ENCODE results near the gene NELL2. TPM values are rescaled to one million over a fixed set of nuclear protein-coding genes. Genes with fewer than 3 reads are reported as not detected.

The NELL2 gene
- polyA plus RNA-seq, 1 of the 3 experiments (the other 2 are of a cell fraction) = 0.35 TPM

- H3K27me3 ChIP-seq (ENCODE audit: insufficient read depth) = no peaks in the 10 kb centered on the region
- no peaks in the 10 kb centered on the region for H3K79me2 ChIP-seq (ENCODE audit: insufficient read depth)
- DNase-seq = no peak
- no peaks in the 10 kb centered on the region; a peak in 1 of 4 replicates for H3K4me1 ChIP-seq (ENCODE audit: control insufficient read depth in 1 of 2, insufficient read depth in 2 of 2, low read depth in 1 of 2, low read length in 1 of 2)
- H4K20me1 ChIP-seq (ENCODE audit: insufficient read depth) = no peaks in the 10 kb centered on the region
- ChIA-PET POLR2A (no interaction called here), CTCF (no interaction called here)
- no peak overlapping the region for H3K27ac ChIP-seq (ENCODE audit: low read depth in 2 of 2, low read length in 1 of 2)
- no peak overlapping the region for H2AFZ ChIP-seq (ENCODE audit: low read depth)
- no peak overlapping the region for H3K4me3 ChIP-seq (ENCODE audit: low read depth in 2 of 2, low read length in 1 of 2)
- no peaks in the 10 kb centered on the region for H3K9me3 ChIP-seq
- no peaks in the 10 kb centered on the region for H3K36me3 ChIP-seq (replicated peaks in 1 of 2; ENCODE audit: control insufficient read depth in 1 of 2, insufficient read depth in 2 of 2, low read length in 1 of 2)
- H3K9me2 ChIP-seq = no peaks in the 10 kb centered on the region
- H3K4me2 ChIP-seq = no peak overlapping the region
- H3F3A ChIP-seq (replicated peaks; ENCODE audit: insufficient read depth) = no peaks in the 10 kb centered on the region
- WGBS (ENCODE audit: low lambda C conversion rate) = 44% methylated on average over 3 of the region's 3 CpGs
- no peak for TF ChIP-seq ELF1 (IDR thresholded peaks at IDR 0.05)
- no peak for TF ChIP-seq POLR2AphosphoS5 (IDR thresholded peaks at IDR 0.05; ENCODE audit: low read depth, low read length)
- TF ChIP-seq IRF3 (IDR thresholded peaks at IDR 0.05; ENCODE audit: low read depth, low read length) = no peak
- TF ChIP-seq EP300 (IDR thresholded peaks at IDR 0.05; ENCODE audit: borderline replicate concordance in 1 of 2, low read depth in 1 of 2, low read length in 1 of 2) = no peak
- no peak for TF ChIP-seq GABPA (IDR thresholded peaks at IDR 0.05; ENCODE audit: low read depth)
- TF ChIP-seq FOXJ3 (CRISPR knock-in tag; IDR thresholded peaks at IDR 0.05) = no peak
- no peak for TF ChIP-seq SMC3 (IDR thresholded peaks at IDR 0.05; ENCODE audit: low read depth, low read length)
- TF ChIP-seq USF2 (IDR thresholded peaks at IDR 0.05; ENCODE audit: borderline replicate concordance, low read depth, low read length) = no peak
- no peak for TF ChIP-seq CHD2 (IDR thresholded peaks at IDR 0.05; ENCODE audit: low read length, partially characterized antibody)
- no peak for TF ChIP-seq YY1 (IDR thresholded peaks at IDR 0.05; ENCODE audit: low read depth)
- no peak for TF ChIP-seq RFX5 (IDR thresholded peaks at IDR 0.05; ENCODE audit: low read length)
- no peak for TF ChIP-seq RCOR1 (IDR thresholded peaks at IDR 0.05; ENCODE audit: low read length)
- no peak for TF ChIP-seq MXI1 (IDR thresholded peaks at IDR 0.05; ENCODE audit: low read depth, low read length)
- TF ChIP-seq RAD21 (IDR thresholded peaks at IDR 0.05; ENCODE audit: low read length) = no peak
- TF ChIP-seq CTCF (IDR thresholded peaks at IDR 0.05) = no peak
- no peak for TF ChIP-seq FOXM1 (IDR thresholded peaks at IDR 0.05; ENCODE audit: low read depth)
- TF ChIP-seq USF1 (IDR thresholded peaks at IDR 0.05; ENCODE audit: borderline replicate concordance, low read depth) = no peak
- TF ChIP-seq MEF2A (IDR thresholded peaks at IDR 0.05; ENCODE audit: borderline replicate concordance, low read depth) = no peak
- TF ChIP-seq ZBTB33 (IDR thresholded peaks at IDR 0.05; ENCODE audit: borderline replicate concordance, low read depth) = no peak
- TF ChIP-seq TAF1 (IDR thresholded peaks at IDR 0.05; ENCODE audit: borderline replicate concordance, low read depth, low read length) = no peak
- H3K9ac ChIP-seq = no peak overlapping the region
Observed at GRCh38 chr12:44851586-44851985, 24.5 kb downstream of the NELL2 start.

Data from SK-N-SH (cell line).